DOHH2 (cell line): ENCODE measurements around the gene FBXO42.
"Not testable (repeated sequence)": the region's sequence is repeated elsewhere in the genome, so short reads cannot be mapped to it uniquely, and the experiment has no call there.

Experiments used
- H3F3A ChIP-seq: fragments of 200-600 bp; sonication (generic), shearing (Covaris generic); 2 replicates; pipeline ENCODE4 v1.6.0; 2016; ENCODE audit warnings: antibody characterized with exemption, mild to moderate bottlenecking; ENCODE audit not compliant: control insufficient read depth, insufficient read depth
- H3K27ac ChIP-seq: fragments of 200-600 bp; sonication (generic); 2 replicates; pipeline ENCODE4 v1.5.1; 2014; ENCODE audit warnings: low read depth, mild to moderate bottlenecking, low read length, moderate library complexity
- H3K27me3 ChIP-seq: fragments of 200-600 bp; sonication (generic); 2 replicates; pipeline ENCODE4 v1.6.1; 2014; ENCODE audit warnings: mild to moderate bottlenecking, low read length, mixed read lengths; ENCODE audit not compliant: control insufficient read depth
- H3K36me3 ChIP-seq: fragments of 200-600 bp; sonication (generic); 2 replicates; pipeline ENCODE4 v1.6.1; 2014; ENCODE audit warnings: mild to moderate bottlenecking, low read length, moderate library complexity, mixed read lengths; ENCODE audit not compliant: control insufficient read depth
- H3K4me1 ChIP-seq: fragments of 200-600 bp; sonication (generic); 2 replicates; pipeline ENCODE4 v1.6.1; 2014; ENCODE audit warnings: mild to moderate bottlenecking, low read length, mixed read lengths; ENCODE audit not compliant: control insufficient read depth
- H3K4me2 ChIP-seq: fragments of 200-600 bp; sonication (generic); 2 replicates; pipeline ENCODE4 v1.6.0; 2014; ENCODE audit warnings: mild to moderate bottlenecking, low read length, moderate library complexity
- H3K4me3 ChIP-seq: fragments of 200-600 bp; sonication (generic); 2 replicates; pipeline ENCODE4 v1.5.1; 2014; ENCODE audit warnings: mild to moderate bottlenecking, low read length, mixed read lengths
- H3K79me2 ChIP-seq: fragments of 200-600 bp; sonication (generic); 2 replicates; pipeline ENCODE4 v1.6.1; 2014; ENCODE audit warnings: mild to moderate bottlenecking, low read length, mixed read lengths; ENCODE audit not compliant: control insufficient read depth
- H3K9me2 ChIP-seq: fragments of 200-600 bp; sonication (generic); replicated peaks from 2 replicates; pipeline ENCODE4 v1.6.1; 2014; ENCODE audit warnings: mild to moderate bottlenecking, low read length, mixed read lengths; ENCODE audit not compliant: control insufficient read depth
- H3K9me3 ChIP-seq: fragments of 200-600 bp; sonication (generic); 2 replicates; pipeline ENCODE4 v1.6.1; 2014; ENCODE audit warnings: antibody characterized with exemption, low read length, mixed read lengths; ENCODE audit not compliant: control insufficient read depth, insufficient read depth
- H4K20me1 ChIP-seq: fragments of 200-600 bp; sonication (generic); 2 replicates; pipeline ENCODE4 v1.6.0; 2014; ENCODE audit warnings: low read depth, mild to moderate bottlenecking, antibody characterized with exemption, low read length, moderate library complexity; ENCODE audit not compliant: control insufficient read depth, insufficient read depth
- EZH2phosphoT487 ChIP-seq: fragments of 200-600 bp; sonication (generic); IDR thresholded peaks from 2 replicates; pipeline ENCODE4 v1.6.1; 2017; ENCODE audit warnings: borderline replicate concordance, mild to moderate bottlenecking, antibody characterized with exemption, low read length, moderate library complexity, mixed read lengths
- TF ChIP-seq, protein P1 (sequence below): fragments of 200-600 bp; sonication (generic); IDR thresholded peaks from one replicate; pipeline ENCODE4 v1.5.1; 2014; ENCODE audit warnings: antibody characterized with exemption, mild to moderate bottlenecking, low read depth, low read length; ENCODE audit not compliant: poor library complexity, severe bottlenecking

The FBXO42 gene

DNA sequence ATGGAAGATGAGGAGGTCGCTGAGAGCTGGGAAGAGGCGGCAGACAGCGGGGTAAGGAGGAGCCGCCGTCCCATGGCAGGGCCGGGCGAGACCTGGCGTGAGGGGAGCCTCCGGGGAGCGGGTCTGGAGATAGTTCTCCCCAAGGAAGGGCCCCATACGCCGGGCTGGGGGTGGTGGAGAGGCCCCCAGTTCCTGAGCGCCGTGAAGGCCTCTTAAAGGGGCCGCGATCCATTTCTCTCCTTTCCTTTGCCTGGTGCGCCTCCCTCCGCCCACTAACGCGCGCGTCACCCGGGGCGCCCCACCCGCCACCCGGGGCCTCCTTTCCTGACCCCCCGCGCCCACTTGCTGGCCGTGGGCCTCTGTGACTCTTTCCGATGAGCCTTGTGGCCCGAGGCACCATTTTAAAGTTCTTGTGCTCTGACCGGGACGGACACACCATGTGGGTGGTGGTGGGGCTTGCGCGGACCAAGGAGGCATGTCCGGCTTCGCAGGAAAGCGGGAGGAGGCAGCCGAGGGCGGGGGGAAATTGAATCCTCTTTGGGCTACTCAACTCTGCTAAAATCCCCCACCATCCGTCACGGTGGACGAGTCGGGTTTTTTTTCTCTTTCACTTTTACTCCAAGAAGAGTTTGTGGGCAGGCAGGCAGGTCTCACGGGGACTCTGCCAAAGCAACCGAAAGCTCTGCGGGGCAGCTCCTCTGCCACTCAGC is 15.1 kb upstream of the FBXO42 start:
- peaks cover 36% of the 10 kb centered on the region for H3K4me1 ChIP-seq
- peak overlapping the region; percentile 69 for H3K27ac ChIP-seq
- TF ChIP-seq, protein P1, sequence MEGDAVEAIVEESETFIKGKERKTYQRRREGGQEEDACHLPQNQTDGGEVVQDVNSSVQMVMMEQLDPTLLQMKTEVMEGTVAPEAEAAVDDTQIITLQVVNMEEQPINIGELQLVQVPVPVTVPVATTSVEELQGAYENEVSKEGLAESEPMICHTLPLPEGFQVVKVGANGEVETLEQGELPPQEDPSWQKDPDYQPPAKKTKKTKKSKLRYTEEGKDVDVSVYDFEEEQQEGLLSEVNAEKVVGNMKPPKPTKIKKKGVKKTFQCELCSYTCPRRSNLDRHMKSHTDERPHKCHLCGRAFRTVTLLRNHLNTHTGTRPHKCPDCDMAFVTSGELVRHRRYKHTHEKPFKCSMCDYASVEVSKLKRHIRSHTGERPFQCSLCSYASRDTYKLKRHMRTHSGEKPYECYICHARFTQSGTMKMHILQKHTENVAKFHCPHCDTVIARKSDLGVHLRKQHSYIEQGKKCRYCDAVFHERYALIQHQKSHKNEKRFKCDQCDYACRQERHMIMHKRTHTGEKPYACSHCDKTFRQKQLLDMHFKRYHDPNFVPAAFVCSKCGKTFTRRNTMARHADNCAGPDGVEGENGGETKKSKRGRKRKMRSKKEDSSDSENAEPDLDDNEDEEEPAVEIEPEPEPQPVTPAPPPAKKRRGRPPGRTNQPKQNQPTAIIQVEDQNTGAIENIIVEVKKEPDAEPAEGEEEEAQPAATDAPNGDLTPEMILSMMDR, result peak; percentile 29
- TF ChIP-seq EZH2phosphoT487, result no peak
- H3K36me3 ChIP-seq, result peaks cover 26% of the 10 kb centered on the region
- peak overlapping the region; percentile 76 for H3K4me2 ChIP-seq
- H4K20me1 ChIP-seq, result peaks cover 13% of the 10 kb centered on the region
- H3K9me3 ChIP-seq, result no peaks in the 10 kb centered on the region
- H3F3A ChIP-seq, result no peaks in the 10 kb centered on the region
- no peaks in the 10 kb centered on the region for H3K27me3 ChIP-seq
- H3K9me2 ChIP-seq, result no peaks in the 10 kb centered on the region
- peaks cover 53% of the 10 kb centered on the region for H3K79me2 ChIP-seq
- peak overlapping the region; percentile 95 for H3K4me3 ChIP-seq

DNA sequence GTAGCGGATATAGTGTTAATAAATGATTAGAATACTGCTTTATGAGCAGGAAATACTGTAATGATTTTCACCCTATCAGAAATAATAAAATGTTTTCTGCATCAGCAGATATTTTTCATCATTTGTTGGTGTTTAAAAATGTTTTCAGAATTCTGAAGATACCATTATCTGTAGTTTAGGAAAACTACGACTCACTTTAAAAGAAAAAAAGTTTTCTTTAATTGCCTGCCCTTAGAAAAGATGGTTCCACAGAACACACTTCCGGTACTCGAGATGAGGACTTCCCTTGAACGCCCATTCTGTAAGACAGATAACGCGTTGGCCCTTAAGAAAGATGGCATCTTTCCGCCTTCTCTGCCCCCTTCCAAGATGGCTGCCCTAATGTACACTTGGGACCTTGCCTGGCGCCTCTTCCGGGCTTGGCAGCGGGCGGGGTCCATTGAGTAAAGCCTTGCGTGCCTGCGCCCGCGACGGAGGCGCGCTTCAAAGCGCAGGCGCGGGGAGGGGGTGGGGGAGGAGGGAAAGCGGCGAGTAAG is 14.5 kb upstream of the FBXO42 start, which contains the start of gene SZRD1:
Gene SZRD1 (plus strand): TSS at position 521 of the 536 bp plus-strand sequence. CDS start 16 bp downstream, outside the sequence.
- Histone ChIP-seq H3K4me3 (peak within 1 kb of the TSS; percentile 95), H3K27me3 (no peaks in the 10 kb centered on the region), H3F3A (no peaks in the 10 kb centered on the region), H3K4me2 (peak within 1 kb of the TSS; percentile 76), H4K20me1 (peaks cover 13% of the 10 kb centered on the region), H3K4me1 (peaks cover 36% of the 10 kb centered on the region), H3K9me3 (no peaks in the 10 kb centered on the region), H3K36me3 (peaks cover 24% of the 10 kb centered on the region), H3K9me2 (no peaks in the 10 kb centered on the region), H3K79me2 (peaks cover 47% of the 10 kb centered on the region), H3K27ac (peak within 1 kb of the TSS; percentile 69)
- no peak for TF ChIP-seq EZH2phosphoT487
- TF ChIP-seq, protein P1, result no peak

DNA sequence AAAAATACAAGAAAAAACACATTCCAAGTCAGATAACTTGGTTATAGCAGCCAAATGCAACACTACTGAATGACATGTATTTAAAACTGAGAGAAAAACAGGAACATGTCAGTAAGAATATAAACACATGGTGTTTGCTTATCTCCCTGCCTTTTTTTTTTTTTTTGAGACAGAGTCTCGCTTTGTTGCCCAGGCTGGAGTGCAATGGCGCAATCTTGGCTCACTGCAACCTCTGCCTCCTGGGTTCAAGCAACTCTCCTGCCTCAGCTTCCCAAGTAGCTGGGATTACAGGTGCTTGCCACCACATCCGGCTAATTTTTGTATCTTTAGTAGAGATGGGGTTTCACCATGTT is 12.8 kb upstream of the FBXO42 start:
- not testable (repeated sequence) for H3K4me2 ChIP-seq, H3F3A ChIP-seq, H3K4me3 ChIP-seq, H3K9me2 ChIP-seq, H3K27ac ChIP-seq, H3K9me3 ChIP-seq, H3K27me3 ChIP-seq
- Histone ChIP-seq H3K4me1 (peaks cover 36% of the 10 kb centered on the region), H3K79me2 (peaks cover 31% of the 10 kb centered on the region), H4K20me1 (peaks cover 13% of the 10 kb centered on the region; the same call in 1 of the 2 replicates), H3K36me3 (peaks cover 17% of the 10 kb centered on the region)

DNA sequence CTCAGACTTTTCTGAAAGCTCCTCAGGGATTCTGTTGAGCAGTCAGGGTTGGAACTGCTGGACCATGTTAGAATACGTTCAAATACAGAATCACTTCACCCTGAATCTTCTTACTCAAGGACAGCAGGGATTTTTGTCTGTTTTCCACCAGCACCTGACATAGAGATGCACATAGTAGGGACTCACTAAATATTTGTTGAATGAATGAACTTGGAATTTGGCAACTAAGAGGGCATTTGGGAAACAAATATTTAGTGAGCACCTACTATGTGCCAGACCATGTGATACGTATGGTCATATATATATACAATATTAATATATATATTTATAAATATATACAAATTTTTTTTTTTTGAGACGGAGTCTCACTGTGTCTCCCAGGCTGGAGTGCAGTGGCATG is 4.6 kb upstream of the FBXO42 start:
- Histone ChIP-seq H3K79me2 (peaks cover 8% of the 10 kb centered on the region), H3K9me2 (no peaks in the 10 kb centered on the region), H4K20me1 (no peaks in the 10 kb centered on the region), H3K4me1 (peaks cover 12% of the 10 kb centered on the region), H3K27ac (no peak overlapping the region), H3K27me3 (no peaks in the 10 kb centered on the region), H3K9me3 (no peaks in the 10 kb centered on the region), H3K36me3 (peaks cover 2% of the 10 kb centered on the region; the same call in 1 of the 2 replicates), H3K4me2 (no peak overlapping the region), H3F3A (no peaks in the 10 kb centered on the region), H3K4me3 (no peak overlapping the region)
- TF ChIP-seq, protein P1, result no peak
